Epithelial cell of prostate (primary cell): ENCODE results near the gene ACSM5.

Experiments used
- DNase-seq: peaks from one replicate; pipeline ENCODE4 v3.0.0-alpha.2; 2011; ENCODE audit warnings: low read depth, low spot score
- H3K27ac ChIP-seq: fragments of 450-650 bp; 2 replicates; pipeline ENCODE4 v1.5.1; 2017; ENCODE audit warnings: mild to moderate bottlenecking

The ACSM5 gene, protein sequence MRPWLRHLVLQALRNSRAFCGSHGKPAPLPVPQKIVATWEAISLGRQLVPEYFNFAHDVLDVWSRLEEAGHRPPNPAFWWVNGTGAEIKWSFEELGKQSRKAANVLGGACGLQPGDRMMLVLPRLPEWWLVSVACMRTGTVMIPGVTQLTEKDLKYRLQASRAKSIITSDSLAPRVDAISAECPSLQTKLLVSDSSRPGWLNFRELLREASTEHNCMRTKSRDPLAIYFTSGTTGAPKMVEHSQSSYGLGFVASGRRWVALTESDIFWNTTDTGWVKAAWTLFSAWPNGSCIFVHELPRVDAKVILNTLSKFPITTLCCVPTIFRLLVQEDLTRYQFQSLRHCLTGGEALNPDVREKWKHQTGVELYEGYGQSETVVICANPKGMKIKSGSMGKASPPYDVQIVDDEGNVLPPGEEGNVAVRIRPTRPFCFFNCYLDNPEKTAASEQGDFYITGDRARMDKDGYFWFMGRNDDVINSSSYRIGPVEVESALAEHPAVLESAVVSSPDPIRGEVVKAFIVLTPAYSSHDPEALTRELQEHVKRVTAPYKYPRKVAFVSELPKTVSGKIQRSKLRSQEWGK

DNA sequence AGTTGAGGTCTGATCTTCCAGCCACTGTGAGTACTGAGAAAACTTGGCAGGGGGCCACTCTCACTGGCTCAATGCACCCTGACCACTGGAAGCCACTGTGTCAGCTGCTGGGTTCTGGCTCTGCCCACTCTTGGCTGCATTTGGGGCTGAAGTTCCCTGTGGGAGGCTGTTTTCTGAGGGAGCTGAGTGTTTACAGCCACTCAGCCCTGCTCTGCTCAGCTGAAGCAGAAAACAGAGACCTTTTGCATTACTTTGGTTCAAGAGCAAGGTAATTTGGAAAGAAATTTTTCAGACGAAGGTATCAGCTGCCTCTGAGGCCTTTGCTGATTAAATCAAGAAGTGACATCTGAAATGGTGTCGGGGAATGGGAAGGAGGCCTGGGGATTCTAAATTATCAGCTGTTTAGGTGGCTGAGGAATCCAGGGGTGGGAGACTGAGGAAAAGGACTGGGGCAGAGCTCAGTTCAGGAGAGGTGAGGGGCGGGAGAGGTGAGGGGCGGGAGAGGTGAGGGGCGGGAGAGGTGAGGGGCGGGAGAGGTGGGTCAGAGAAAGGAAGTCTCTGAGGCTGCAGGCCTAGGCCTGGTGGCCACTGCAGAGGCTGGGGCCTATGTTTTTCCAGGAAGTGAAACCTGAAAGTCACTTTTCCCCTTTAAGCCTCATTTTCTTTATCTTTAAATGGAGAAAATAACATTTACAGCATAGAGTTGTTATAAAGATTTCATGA is at the start of gene ACSM5:
Gene ACSM5, plus strand, starts transcription at position 137 of the 723 bp plus-strand sequence. CDS start 1,951 bp downstream, outside the sequence.
- DNase-seq: no peak
- no peak within 1 kb of the TSS for H3K27ac ChIP-seq

DNA sequence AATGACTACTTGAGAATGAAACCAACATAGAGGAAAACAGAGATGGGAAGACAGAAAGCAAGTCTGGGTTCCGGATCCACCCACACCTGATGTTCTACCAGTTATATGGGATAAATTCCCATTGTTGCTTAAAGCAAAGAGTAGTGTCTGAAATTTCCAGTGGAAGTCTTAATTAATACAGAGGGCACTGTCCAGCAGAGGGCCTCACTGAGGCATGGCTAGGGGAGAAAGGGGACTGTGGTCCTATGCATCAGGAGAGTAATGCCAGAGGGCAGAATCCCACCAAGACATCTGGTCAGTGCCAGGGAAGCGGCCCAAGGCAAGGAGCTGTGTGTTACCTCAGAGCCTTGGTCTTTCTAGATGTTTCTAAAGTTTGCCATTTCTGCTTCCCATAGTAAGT is 49.3 kb upstream of the ACSM5 start:
- no peak for DNase-seq
- H3K27ac ChIP-seq: no peak overlapping the region

DNA sequence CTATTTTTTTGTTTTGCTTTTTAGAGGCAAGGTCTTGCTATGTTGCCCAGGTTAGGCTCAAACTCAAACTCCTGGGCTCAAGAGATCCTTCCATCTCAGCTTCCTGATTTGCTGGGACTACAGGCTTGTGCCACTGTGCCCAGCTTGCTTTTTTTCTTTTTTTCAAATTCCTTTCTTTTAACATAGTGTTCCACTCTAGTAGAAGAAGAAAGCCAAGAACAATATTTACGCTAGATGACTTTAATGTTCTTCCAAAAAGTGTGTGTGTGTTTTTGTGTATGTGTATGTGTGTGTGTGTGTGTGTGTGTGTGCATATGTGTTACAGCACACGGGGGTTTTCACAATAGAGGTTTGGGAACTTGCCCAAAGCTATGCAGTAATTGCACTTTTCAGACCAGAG is 46.1 kb upstream of the ACSM5 start:
- no peak for DNase-seq

DNA sequence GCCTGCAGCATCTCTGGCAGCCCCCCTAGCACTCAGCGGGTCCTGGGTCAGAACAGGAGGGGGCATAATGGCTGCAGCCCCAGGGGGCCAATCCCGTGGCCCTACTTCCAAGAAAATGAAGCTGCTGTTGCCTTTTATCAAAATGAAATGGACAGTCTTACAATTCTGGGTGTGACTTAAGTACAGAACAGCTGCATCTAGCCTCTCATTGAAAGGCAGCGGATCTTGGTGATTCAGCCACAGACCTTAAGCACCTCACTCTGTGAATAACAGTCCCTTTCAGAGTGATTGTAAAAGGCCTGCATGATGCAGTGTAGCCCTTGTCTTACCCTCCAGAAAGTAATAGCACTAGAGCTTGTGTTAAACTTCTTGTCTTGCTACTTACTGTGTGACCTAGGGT is 45.3 kb upstream of the ACSM5 start:
- no peak overlapping the region for H3K27ac ChIP-seq
- no peak for DNase-seq

More for the DNA sequence above, 46.1 kb upstream of the ACSM5 start:
- H3K27ac ChIP-seq: no peak overlapping the region

DNA sequence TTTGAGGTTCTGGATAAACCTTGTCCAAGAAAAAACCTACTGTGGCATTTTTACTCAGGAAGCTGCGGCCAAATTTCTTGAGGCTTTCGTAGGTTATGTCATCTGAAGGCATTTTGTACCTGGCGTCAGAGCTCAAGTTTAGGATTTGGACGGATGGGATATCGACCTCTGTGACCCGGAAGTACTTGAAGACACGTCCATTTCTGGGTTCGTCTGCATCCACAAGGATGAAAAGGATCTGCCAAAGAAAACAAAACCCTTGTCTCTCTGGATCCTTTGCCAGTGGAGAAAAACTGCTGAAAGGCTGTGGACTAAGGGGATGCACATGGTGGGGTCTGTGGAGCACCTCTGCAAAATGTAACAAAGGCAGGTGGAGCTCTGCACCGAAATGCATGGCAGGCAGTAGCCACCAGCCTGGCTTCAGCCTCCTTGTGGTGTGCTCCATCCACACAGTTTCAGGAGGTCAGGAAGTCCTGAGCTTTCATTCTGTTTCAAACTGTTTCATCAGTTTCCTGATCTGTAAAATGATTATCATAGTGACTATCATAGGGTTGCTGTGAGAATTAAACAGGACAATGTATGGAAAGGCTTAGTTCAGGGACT is 39.8 kb upstream of the ACSM5 start:
- H3K27ac ChIP-seq: no peak overlapping the region
- no peak for DNase-seq

DNA sequence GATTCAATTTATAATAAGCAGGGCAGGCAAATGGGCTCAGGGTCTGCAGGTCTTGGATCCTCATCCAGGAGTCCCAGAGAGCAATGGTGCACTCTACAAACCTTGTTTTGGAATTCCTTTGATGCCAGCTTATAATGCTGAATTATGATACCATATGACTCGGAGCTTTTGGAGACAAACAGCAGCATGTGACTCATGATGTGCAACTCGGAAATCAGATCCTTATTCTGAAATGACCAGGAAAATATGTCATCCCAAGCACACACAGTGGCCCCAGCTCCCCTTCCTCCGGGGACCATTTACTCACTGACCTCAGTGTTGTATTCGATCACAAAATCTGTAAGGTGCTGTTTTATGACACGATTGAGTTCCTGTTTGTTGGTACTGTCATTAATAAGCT is 36.6 kb upstream of the ACSM5 start:
- no peak for DNase-seq

DNA sequence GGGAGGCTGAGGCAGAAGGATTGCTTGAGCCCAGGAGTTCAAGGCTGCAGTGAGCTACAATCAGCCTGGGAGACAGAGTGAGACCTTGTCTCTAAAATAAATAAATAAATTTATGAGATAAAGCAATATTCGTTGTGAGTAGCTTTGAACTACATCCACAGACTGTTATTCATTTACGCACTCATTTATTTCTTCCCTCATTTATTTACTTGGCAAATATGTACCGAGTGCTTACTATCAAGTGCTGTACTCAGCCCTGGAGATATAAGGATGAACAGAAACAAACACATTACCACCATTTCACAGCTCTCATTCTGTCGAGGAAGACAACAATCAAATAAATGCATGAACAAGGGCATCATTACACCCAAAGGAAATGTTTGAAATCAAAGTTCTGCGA is 32.2 kb upstream of the ACSM5 start:
- DNase-seq: no peak
- H3K27ac ChIP-seq: no peak overlapping the region

More for the DNA sequence above, 36.6 kb upstream of the ACSM5 start:
- no peak overlapping the region for H3K27ac ChIP-seq

DNA sequence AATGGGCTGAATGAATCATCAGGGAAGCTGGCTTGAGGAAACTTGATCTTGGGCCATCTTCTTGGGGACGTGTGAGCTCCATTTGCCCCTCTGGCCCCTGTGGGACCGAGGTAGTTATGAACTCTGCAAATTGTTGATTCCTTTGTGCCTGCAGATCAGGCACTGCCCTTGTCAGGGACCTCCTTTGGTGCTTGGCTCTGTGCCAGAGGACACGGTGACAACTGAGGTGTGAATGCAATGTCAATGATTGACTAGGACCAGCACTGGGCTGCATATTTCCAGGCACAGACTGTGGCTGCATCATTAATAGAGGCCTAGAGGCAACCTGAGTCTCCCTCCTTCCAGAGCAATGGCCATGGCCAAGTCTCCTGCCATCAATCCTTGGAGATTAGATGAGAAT is 28.6 kb upstream of the ACSM5 start:
- no peak overlapping the region for H3K27ac ChIP-seq
- DNase-seq: no peak

DNA sequence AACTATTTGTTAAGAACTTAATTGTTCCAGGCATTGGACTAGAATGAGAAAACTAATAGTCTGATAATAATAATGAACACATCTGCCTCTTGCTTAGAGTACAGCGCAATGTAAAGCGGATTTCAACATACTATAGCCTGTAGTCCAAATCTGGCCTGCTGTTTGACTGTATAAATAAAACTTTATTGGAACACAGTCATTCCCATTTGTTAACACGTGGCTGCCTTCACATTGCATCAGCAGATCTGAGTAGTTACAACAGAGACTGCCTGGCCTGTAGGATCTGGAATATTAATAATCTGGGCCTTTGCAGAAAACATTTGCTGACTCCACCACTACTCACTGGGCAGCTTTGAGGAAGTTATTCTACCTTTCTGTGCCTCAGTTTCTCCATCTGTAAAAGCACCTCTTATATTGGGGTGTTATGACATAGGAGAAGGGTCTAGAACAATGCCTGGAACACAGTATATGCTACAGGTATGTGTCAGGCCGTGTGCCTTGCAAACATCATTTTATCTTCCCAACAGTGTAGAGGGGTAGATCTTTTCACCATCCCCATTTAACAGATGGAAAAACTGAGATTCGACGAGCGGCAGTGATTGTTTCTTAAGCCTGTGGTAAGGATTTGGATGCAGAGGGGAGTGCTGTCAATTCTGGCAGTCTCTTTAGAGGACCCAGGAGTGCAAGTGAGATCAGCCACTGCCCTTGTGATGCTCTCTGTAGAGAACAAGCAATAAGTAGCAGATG is 27.0 kb upstream of the ACSM5 start:
- no peak for DNase-seq
- H3K27ac ChIP-seq: no peak overlapping the region

DNA sequence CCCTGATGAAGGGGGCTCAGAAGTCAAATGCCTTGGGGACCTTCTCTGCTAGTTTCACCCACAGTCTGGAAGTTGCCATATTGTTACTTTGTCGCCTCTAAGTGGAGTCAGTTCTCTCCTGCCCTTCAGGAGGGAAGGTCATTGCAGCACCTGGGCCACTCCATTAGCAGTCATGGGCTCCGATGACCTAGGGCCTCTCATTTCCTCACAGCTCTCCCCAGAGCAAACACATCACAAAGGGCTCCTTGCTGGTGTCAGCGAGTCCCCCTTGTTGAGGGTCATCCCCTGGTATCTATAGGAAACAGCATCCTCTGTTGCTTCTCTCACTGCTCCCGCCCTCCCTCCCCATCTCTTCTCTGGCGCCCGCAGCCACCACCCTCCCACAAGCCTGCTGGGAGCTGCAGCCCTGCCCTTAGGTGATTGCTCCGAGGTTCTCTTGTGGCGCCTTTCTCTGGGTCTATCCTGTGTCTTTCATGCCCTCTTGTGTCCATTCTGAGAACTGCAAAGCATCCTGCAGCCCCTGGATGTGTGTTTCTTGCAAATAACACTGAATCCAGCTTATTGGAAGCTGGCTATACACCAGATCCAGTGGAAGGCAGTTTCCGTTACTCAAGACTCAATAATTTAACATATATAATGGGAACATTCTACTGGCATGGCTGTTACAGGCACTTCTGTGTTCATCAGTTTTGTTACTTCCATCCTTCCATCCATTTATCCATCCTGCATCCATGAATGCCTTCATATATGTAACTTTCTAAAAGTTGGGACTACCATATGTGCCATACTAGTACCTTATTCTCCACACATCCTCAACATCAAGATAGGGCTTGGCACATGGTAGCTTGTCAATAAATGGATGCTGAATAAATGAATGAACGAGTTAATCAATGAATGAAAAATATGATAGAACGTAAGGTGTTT is 26.0 kb upstream of the ACSM5 start:
- DNase-seq: no peak
- H3K27ac ChIP-seq: no peak overlapping the region

DNA sequence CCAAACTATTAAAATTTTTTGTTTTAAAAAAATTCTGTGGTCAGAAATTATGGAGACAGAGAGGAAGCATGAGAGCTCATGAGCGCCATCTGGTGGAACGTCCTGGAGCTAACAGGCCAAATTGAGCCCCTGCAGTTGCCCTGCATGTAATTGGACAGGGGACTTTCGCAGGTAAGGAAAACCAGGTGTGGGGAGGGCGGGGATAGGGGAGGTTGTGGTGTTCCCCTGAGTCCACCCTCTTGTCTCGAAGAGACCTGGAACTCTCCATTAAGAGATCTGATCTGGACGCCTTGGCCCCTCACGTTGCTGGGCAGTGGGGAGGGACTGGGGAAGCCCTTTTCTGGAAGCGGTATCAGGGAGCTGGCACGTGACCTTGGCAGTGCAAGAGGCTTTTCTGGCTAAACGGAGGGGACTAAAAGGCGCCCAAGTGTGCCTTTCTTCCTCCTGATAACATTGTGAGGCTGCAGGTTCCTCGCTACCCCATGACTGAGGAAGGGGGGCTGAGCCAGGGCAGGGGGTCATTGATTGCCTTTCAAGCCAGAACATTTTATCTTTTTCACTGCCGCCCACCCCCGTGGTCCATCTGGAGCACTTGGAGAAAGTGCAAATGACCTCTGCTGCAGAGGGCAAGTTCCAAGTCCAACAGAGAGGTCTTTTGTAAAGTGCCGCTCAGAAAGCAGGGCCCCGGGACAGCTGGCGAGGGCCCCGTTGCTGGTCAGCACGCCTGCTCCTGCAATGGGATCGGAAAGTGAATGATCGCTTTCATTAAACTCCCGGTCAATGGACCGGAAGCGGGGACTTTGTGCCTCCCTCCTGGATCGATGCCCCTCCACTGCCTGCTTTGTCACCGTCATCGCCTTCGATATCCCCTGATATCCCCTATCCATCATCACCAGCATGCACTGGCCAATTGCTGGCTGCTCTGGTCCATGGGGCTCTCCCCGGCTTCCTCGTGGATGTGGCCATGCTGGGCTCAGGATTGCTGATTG is 23.2 kb upstream of the ACSM5 start:
- no peak overlapping the region for H3K27ac ChIP-seq
- no peak for DNase-seq

DNA sequence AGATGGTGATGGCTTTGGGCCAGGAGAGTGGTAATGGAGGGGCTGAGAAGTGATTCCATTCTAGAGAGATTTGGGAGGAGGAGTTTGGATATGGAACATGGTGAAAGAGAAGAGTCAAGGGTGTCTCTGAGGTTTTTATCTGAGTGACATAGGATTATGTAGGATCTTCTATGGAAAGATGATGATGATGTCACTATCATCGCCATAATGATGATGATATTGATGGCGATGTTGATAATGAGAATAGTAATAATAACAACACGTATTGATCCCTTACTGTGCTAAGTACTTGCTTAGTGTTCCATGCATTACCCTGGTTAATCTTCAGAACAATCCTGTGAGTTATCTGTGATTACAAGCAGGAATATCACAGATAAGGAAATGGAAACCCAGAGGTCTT is 21.4 kb upstream of the ACSM5 start:
- no peak overlapping the region for H3K27ac ChIP-seq
- no peak for DNase-seq

DNA sequence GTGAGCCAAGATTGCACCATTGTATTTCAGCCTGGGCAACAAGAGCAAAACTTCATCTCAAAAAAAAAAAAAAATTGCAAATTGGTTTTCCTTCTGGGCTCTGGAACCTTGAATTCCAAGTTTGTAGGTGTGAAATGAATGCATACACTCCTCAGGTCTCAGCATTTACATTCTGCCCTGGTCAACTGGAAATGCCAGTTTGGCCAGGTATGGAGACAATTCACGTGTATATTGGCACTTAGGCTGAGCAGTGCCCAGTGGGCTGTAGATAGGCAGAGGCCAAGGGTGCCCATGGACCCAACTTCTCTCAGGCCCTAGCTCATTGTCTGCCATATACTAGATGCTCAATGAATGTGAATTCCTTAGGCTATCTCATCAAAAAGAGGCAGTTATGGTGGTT is 20.5 kb upstream of the ACSM5 start:
- no peak for DNase-seq

DNA sequence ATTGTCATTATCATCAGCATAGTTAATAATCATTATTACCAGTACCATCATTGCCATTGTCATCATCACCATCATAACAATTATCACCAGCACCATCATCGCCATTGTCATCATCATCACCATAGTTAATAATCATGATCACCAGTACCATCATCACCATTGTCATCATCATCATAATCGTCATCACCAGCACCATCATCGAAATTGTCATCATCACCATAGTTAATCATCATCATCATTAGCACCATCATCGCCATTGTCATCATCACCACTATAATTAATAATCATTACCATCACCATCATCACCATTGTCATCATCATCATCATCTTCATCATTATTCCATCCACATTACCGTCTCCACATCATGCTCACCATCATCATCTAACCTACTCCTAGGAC is 18.3 kb upstream of the ACSM5 start:
- no peak for DNase-seq
- no peak overlapping the region for H3K27ac ChIP-seq

More for the DNA sequence above, 20.5 kb upstream of the ACSM5 start:
- no peak overlapping the region for H3K27ac ChIP-seq

DNA sequence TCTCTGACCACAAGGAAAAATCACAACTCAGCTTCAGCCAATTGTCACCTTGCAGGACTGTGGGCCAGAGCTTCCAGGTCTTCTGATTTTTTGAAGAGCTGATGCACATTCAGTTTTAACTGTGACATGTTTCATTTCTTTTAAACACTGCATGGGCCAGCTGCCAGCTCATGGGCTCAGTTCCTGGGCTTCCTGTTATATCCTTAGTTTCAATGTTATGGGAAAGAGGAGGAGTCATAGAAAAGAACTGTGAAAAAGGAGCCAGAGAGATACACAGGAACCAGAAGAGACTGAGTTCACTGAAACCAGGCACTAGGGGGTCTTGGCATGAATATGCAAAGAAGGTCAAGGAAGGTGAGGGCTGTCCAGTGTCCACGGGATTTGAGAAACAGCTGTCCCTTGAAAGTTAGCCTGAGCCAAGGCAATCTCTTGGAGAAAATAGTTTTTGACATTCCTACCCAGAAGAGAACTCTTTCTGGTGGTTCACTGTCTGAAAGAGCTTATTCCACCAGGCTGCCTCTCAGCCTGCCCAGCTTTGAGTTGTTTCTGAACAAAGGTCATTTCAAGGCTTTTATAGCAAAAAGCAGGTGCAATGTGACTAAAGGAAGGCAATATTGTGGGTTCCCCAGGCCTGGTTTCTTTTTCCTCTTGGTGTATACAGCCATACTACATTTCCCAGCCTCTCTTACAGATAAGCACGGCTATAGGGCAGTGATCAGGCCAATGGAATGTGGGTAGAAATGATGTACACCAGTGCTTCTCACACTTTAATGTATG is 15.3 kb upstream of the ACSM5 start:
- H3K27ac ChIP-seq: no peak overlapping the region
- DNase-seq: no peak

DNA sequence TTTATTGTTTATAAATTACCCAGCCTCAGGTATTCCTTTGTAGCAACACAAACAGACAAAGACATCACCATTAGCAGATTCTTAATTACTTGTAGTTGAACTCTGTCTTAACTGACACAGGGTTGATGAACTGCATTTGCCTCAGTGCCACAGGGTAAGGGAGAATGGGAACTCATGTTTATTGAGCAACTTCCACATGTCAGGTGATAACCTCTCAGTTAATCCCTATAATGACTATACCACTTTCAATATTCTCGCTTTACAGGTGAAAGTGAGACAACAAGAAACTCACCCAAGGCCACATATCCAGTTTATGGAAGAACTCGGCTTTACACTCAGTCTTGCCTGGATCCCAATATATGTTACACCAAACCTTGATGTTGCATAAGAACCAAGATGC is 13.4 kb upstream of the ACSM5 start:
- DNase-seq: no peak
- H3K27ac ChIP-seq: no peak overlapping the region

DNA sequence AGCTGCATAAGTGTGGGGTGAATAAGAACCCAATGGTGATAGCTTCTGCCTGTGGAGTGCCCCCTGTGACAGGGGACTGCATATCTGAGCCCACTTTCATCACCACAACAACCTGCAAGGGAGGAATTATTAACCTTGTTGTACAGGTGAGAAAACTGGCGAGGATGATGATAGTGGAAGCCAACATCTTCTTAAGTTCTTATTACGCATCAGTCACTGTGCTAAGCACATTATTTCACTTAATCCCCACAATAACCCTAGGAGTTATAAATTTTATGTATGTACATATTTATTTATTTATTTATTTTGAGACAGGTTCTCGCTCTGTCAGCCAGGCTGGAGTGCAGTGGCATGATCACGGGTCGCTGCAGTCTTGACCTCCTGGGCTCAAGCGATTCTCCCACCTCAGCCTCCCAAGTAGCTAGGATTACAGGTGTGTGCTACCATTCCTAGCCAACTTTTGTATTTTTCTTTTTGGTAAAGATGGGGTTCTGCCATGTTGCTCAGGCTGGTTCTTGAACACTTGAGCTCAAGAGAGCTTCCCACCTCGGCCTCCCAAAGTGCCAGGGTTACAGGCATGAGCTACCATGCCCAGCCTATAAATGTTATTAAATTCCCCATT is 12.4 kb upstream of the ACSM5 start:
- DNase-seq: no peak
- H3K27ac ChIP-seq: no peak overlapping the region
